Measurements from ENCODE around the gene A3GALT2.

A3GALT2 gene

GRCh38 chr1:33267468-33268205 is 53.3 kb downstream of the A3GALT2 start:
- Histone ChIP-seq H3K9ac (ENCODE audit: low read length) (no peak overlapping the region), H3K4me1 (ENCODE audit: control insufficient read depth, low read depth, low read length) (no peaks in the 10 kb centered on the region), H3K36me3 (ENCODE audit: control insufficient read depth, insufficient read depth, low read length) (no peaks in the 10 kb centered on the region), H2BK15ac (replicated peaks; ENCODE audit: low read depth) (no peak overlapping the region), H3K56ac (ENCODE audit: low read length) (no peak overlapping the region), H4K5ac (ENCODE audit: low read length) (no peak overlapping the region), H3K79me1 (ENCODE audit: low read length) (peaks cover 29% of the 10 kb centered on the region), H4K8ac (ENCODE audit: low read depth, low read length) (no peak overlapping the region), H3K4ac (ENCODE audit: low read depth, low read length) (no peak overlapping the region), H3K27me3 (ENCODE audit: insufficient read depth, low read length, poor library complexity) (no peaks in the 10 kb centered on the region), H2BK5ac (ENCODE audit: low read length) (no peak overlapping the region), H3K27ac (ENCODE audit: low read depth, low read length) (no peak overlapping the region), H2BK120ac (ENCODE audit: low read depth, low read length) (no peak overlapping the region), H3K79me2 (ENCODE audit: control insufficient read depth, insufficient read depth, low read length) (peaks cover 2% of the 10 kb centered on the region), H2AK5ac (ENCODE audit: low read length) (no peak overlapping the region), H3K4me3 (ENCODE audit: low read length) (no peak overlapping the region), H3K23ac (ENCODE audit: low read length) (no peak overlapping the region), H3K18ac (ENCODE audit: low read length) (no peak overlapping the region), H3K4me2 (ENCODE audit: low read length) (no peak overlapping the region)
- WGBS (ENCODE audit: extremely low coverage, insufficient coverage, low lambda C conversion rate) = no CpG with 5 or more reads among the region's 5 CpGs
- no peak for DNase-seq

GRCh38 chr1:33266766-33267165 is 54.1 kb downstream of the A3GALT2 start:
- Histone ChIP-seq H2AK5ac (ENCODE audit: low read length) (no peak overlapping the region), H3K79me1 (ENCODE audit: low read length) (peaks cover 29% of the 10 kb centered on the region), H3K27me3 (ENCODE audit: insufficient read depth, low read length, poor library complexity) (no peaks in the 10 kb centered on the region), H4K5ac (ENCODE audit: low read length) (no peak overlapping the region), H3K4me1 (ENCODE audit: control insufficient read depth, low read depth, low read length) (no peaks in the 10 kb centered on the region), H3K79me2 (ENCODE audit: control insufficient read depth, insufficient read depth, low read length) (peaks cover 5% of the 10 kb centered on the region), H2BK5ac (ENCODE audit: low read length) (no peak overlapping the region), H3K56ac (ENCODE audit: low read length) (no peak overlapping the region), H4K8ac (ENCODE audit: low read depth, low read length) (no peak overlapping the region), H3K4ac (ENCODE audit: low read depth, low read length) (no peak overlapping the region), H2BK120ac (ENCODE audit: low read depth, low read length) (no peak overlapping the region), H3K23ac (ENCODE audit: low read length) (no peak overlapping the region), H3K27ac (ENCODE audit: low read depth, low read length) (no peak overlapping the region), H3K9ac (ENCODE audit: low read length) (no peak overlapping the region), H2BK15ac (replicated peaks; ENCODE audit: low read depth) (no peak overlapping the region), H3K18ac (ENCODE audit: low read length) (no peak overlapping the region), H3K4me3 (ENCODE audit: low read length) (no peak overlapping the region), H3K4me2 (ENCODE audit: low read length) (no peak overlapping the region), H3K36me3 (ENCODE audit: control insufficient read depth, insufficient read depth, low read length) (no peaks in the 10 kb centered on the region)
- DNase-seq = no peak
- no CpG with 5 or more reads among the region's 6 CpGs for WGBS (ENCODE audit: extremely low coverage, insufficient coverage, low lambda C conversion rate)

GRCh38 chr1:33265780-33266605 is 54.9 kb downstream of the A3GALT2 start:
- Histone ChIP-seq H3K4me2 (ENCODE audit: low read length) (no peak overlapping the region), H3K27ac (ENCODE audit: low read depth, low read length) (no peak overlapping the region), H2AK5ac (ENCODE audit: low read length) (no peak overlapping the region), H2BK15ac (replicated peaks; ENCODE audit: low read depth) (no peak overlapping the region), H3K27me3 (ENCODE audit: insufficient read depth, low read length, poor library complexity) (no peaks in the 10 kb centered on the region), H3K79me1 (ENCODE audit: low read length) (peaks cover 32% of the 10 kb centered on the region), H3K9ac (ENCODE audit: low read length) (no peak overlapping the region), H4K5ac (ENCODE audit: low read length) (no peak overlapping the region), H3K56ac (ENCODE audit: low read length) (no peak overlapping the region), H3K4me3 (ENCODE audit: low read length) (no peak overlapping the region), H3K79me2 (ENCODE audit: control insufficient read depth, insufficient read depth, low read length) (peaks cover 7% of the 10 kb centered on the region), H3K4ac (ENCODE audit: low read depth, low read length) (no peak overlapping the region), H3K18ac (ENCODE audit: low read length) (no peak overlapping the region), H2BK120ac (ENCODE audit: low read depth, low read length) (no peak overlapping the region), H4K8ac (ENCODE audit: low read depth, low read length) (no peak overlapping the region), H3K36me3 (ENCODE audit: control insufficient read depth, insufficient read depth, low read length) (no peaks in the 10 kb centered on the region), H3K4me1 (ENCODE audit: control insufficient read depth, low read depth, low read length) (peaks cover 5% of the 10 kb centered on the region), H2BK5ac (ENCODE audit: low read length) (no peak overlapping the region), H3K23ac (ENCODE audit: low read length) (peak overlapping the region; percentile 66)
- no peak for DNase-seq
- WGBS (ENCODE audit: extremely low coverage, insufficient coverage, low lambda C conversion rate) = no CpG with 5 or more reads among the region's 10 CpGs

GRCh38 chr1:33263890-33264504 is 56.9 kb downstream of the A3GALT2 start:
- no CpG with 5 or more reads among the region's 5 CpGs for WGBS (ENCODE audit: extremely low coverage, insufficient coverage, low lambda C conversion rate)
- Histone ChIP-seq H3K9ac (ENCODE audit: low read length) (no peak overlapping the region), H3K4me3 (ENCODE audit: low read length) (no peak overlapping the region)

GRCh38 chr1:33261344-33261743 is 59.6 kb downstream of the A3GALT2 start:
- no peak for DNase-seq
- H4K5ac ChIP-seq (ENCODE audit: low read length) = no peak overlapping the region
- H4K8ac ChIP-seq (ENCODE audit: low read depth, low read length) = no peak overlapping the region
- no peak overlapping the region for H3K4me3 ChIP-seq (ENCODE audit: low read length)
- H3K27ac ChIP-seq (ENCODE audit: low read depth, low read length) = no peak overlapping the region
- no peak overlapping the region for H2BK15ac ChIP-seq (replicated peaks; ENCODE audit: low read depth)
- H3K36me3 ChIP-seq (ENCODE audit: control insufficient read depth, insufficient read depth, low read length) = peaks cover 1% of the 10 kb centered on the region
- no peak overlapping the region for H3K18ac ChIP-seq (ENCODE audit: low read length)
- H3K56ac ChIP-seq (ENCODE audit: low read length) = peak overlapping the region; percentile 56
- H3K4me1 ChIP-seq (ENCODE audit: control insufficient read depth, low read depth, low read length) = peaks cover 20% of the 10 kb centered on the region
- H2BK120ac ChIP-seq (ENCODE audit: low read depth, low read length) = no peak overlapping the region
- no peak overlapping the region for H2BK5ac ChIP-seq (ENCODE audit: low read length)
- H3K27me3 ChIP-seq (ENCODE audit: insufficient read depth, low read length, poor library complexity) = no peaks in the 10 kb centered on the region
- H3K79me1 ChIP-seq (ENCODE audit: low read length) = peaks cover 43% of the 10 kb centered on the region
- H3K23ac ChIP-seq (ENCODE audit: low read length) = peak overlapping the region; percentile 89
- no CpG with 5 or more reads among the region's 7 CpGs for WGBS (ENCODE audit: extremely low coverage, insufficient coverage, low lambda C conversion rate)
- H3K4ac ChIP-seq (ENCODE audit: low read depth, low read length) = no peak overlapping the region
- H2AK5ac ChIP-seq (ENCODE audit: low read length) = no peak overlapping the region
- peaks cover 34% of the 10 kb centered on the region for H3K79me2 ChIP-seq (ENCODE audit: control insufficient read depth, insufficient read depth, low read length)
- no peak overlapping the region for H3K4me2 ChIP-seq (ENCODE audit: low read length)
- no peak overlapping the region for H3K9ac ChIP-seq (ENCODE audit: low read length)

More at GRCh38 chr1:33263890-33264504, 56.9 kb downstream of the A3GALT2 start:
- H2BK15ac ChIP-seq (replicated peaks; ENCODE audit: low read depth) = no peak overlapping the region
- H2AK5ac ChIP-seq (ENCODE audit: low read length) = no peak overlapping the region
- no peak overlapping the region for H2BK120ac ChIP-seq (ENCODE audit: low read depth, low read length)
- H4K8ac ChIP-seq (ENCODE audit: low read depth, low read length) = no peak overlapping the region
- H3K23ac ChIP-seq (ENCODE audit: low read length) = no peak overlapping the region
- H3K4ac ChIP-seq (ENCODE audit: low read depth, low read length) = no peak overlapping the region
- DNase-seq = no peak
- H3K27me3 ChIP-seq (ENCODE audit: insufficient read depth, low read length, poor library complexity) = no peaks in the 10 kb centered on the region
- H3K4me2 ChIP-seq (ENCODE audit: low read length) = no peak overlapping the region
- H3K79me2 ChIP-seq (ENCODE audit: control insufficient read depth, insufficient read depth, low read length) = peaks cover 18% of the 10 kb centered on the region
- H4K5ac ChIP-seq (ENCODE audit: low read length) = no peak overlapping the region
- H3K79me1 ChIP-seq (ENCODE audit: low read length) = peaks cover 37% of the 10 kb centered on the region
- no peak overlapping the region for H2BK5ac ChIP-seq (ENCODE audit: low read length)
- no peak overlapping the region for H3K18ac ChIP-seq (ENCODE audit: low read length)
- no peak overlapping the region for H3K56ac ChIP-seq (ENCODE audit: low read length)
- no peak overlapping the region for H3K27ac ChIP-seq (ENCODE audit: low read depth, low read length)
- peaks cover 11% of the 10 kb centered on the region for H3K4me1 ChIP-seq (ENCODE audit: control insufficient read depth, low read depth, low read length)
- H3K36me3 ChIP-seq (ENCODE audit: control insufficient read depth, insufficient read depth, low read length) = peaks cover 1% of the 10 kb centered on the region
